ENCODE data around the gene KCNG3. TPM values are rescaled to one million over a fixed set of nuclear protein-coding genes. Genes with fewer than 3 reads are reported as not detected.
A peak's percentile ranks its signal among the peaks of the same experiment; 100 is the strongest.

KCNG3 gene
- total RNA-seq, result 1 to 10 TPM in 1 of 2 donors, under 1 TPM in 1; 0.48 to 2.8 TPM
- polyA plus RNA-seq, result under 1 TPM; 0.06 to 0.10 TPM
- long read RNA-seq, donor 1, partial matches to known transcripts, result 0 of 1 reads
- long read RNA-seq, donor 1, other reads (novel, unspliced or antisense), result 0 of 1 reads
- long read RNA-seq, donor 2, result 0 reads
- long read RNA-seq, donor 3, result 0 reads
- long read RNA-seq, donor 4, result 0 reads
- long read RNA-seq, donor 5, result 0 reads

GRCh38 chr2:42493468-42494354 lies at the start of gene KCNG3:
KCNG3 (minus strand) TSS chr2:42493982; CDS start chr2:42493501, 481 bp downstream.
- TF ChIP-seq CTCF (IDR thresholded peaks at IDR 0.05; ENCODE audit: control extremely low read depth, extremely low read depth), result no peak
- peak within 1 kb of the TSS; percentile 43 for H3K4me3 ChIP-seq
- peak within 1 kb of the TSS in 1 of 2 donors; percentile 57 for H3K27ac ChIP-seq (ENCODE audit: low read depth in 1 of 2, low read length in 1 of 2)
- H3K4me1 ChIP-seq (ENCODE audit: control insufficient read depth in 5 of 5, insufficient read depth in 5 of 5, low read length in 5 of 5), result peaks cover 0 to 12% (median 0%) of the 10 kb centered on the region in 5 donors
- 2% methylated on average over 45 to 123 of the region's 123 CpGs for WGBS, 2 donors
- no peaks in the 10 kb centered on the region for H3K36me3 ChIP-seq (ENCODE audit: control insufficient read depth in 4 of 4, insufficient read depth in 4 of 4, low read length in 4 of 4)
- peak; percentile 54 to 71 (median 70) for DNase-seq
- H3K27me3 ChIP-seq (ENCODE audit: control insufficient read depth in 3 of 3, insufficient read depth in 3 of 3, low read length in 2 of 3), result peaks cover 0 to 31% (median 19%) of the 10 kb centered on the region in 3 donors
- H3K9me3 ChIP-seq (ENCODE audit: control insufficient read depth in 4 of 4, insufficient read depth in 3 of 4, low read length in 3 of 4), result peaks cover 0 to 7% (median 0%) of the 10 kb centered on the region in 4 donors
- no peak within 1 kb of the TSS for H3K9ac ChIP-seq (ENCODE audit: insufficient read depth in 1 of 2, low read length in 2 of 2)
- peak; percentile 85 for ATAC-seq (ENCODE audit: insufficient read depth, low FRiP score)

GRCh38 chr2:42542871-42543270 lies 49.1 kb upstream of the KCNG3 start:
- TF ChIP-seq CTCF (IDR thresholded peaks at IDR 0.05; ENCODE audit: control extremely low read depth, extremely low read depth), result no peak
- ATAC-seq (ENCODE audit: insufficient read depth, low FRiP score) (no peak), DNase-seq (no peak)
- Histone ChIP-seq H3K4me1 (ENCODE audit: control insufficient read depth in 5 of 5, insufficient read depth in 5 of 5, low read length in 5 of 5) (no peaks in the 10 kb centered on the region), H3K27ac (ENCODE audit: low read depth in 1 of 2, low read length in 1 of 2) (no peak overlapping the region), H3K27me3 (ENCODE audit: control insufficient read depth in 3 of 3, insufficient read depth in 3 of 3, low read length in 2 of 3) (no peaks in the 10 kb centered on the region), H3K36me3 (ENCODE audit: control insufficient read depth in 4 of 4, insufficient read depth in 4 of 4, low read length in 4 of 4) (no peaks in the 10 kb centered on the region), H3K4me3 (no peak overlapping the region), H3K9me3 (ENCODE audit: control insufficient read depth in 4 of 4, insufficient read depth in 3 of 4, low read length in 3 of 4) (no peaks in the 10 kb centered on the region), H3K9ac (ENCODE audit: insufficient read depth in 1 of 2, low read length in 2 of 2) (no peak overlapping the region)
- 87 to 93% methylated on average over 4 of the region's 4 CpGs for WGBS, 2 donors

- Histone ChIP-seq H3K4me3 (no peak overlapping the region), H3K27ac (ENCODE audit: low read depth in 1 of 2, low read length in 1 of 2) (no peak overlapping the region), H3K9ac (ENCODE audit: insufficient read depth in 1 of 2, low read length in 2 of 2) (no peak overlapping the region), H3K4me1 (ENCODE audit: control insufficient read depth in 5 of 5, insufficient read depth in 5 of 5, low read length in 5 of 5) (no peaks in the 10 kb centered on the region), H3K9me3 (ENCODE audit: control insufficient read depth in 4 of 4, insufficient read depth in 3 of 4, low read length in 3 of 4) (no peaks in the 10 kb centered on the region), H3K36me3 (ENCODE audit: control insufficient read depth in 4 of 4, insufficient read depth in 4 of 4, low read length in 4 of 4) (no peaks in the 10 kb centered on the region), H3K27me3 (ENCODE audit: control insufficient read depth in 3 of 3, insufficient read depth in 3 of 3, low read length in 2 of 3) (no peaks in the 10 kb centered on the region)
- no peak for TF ChIP-seq CTCF (IDR thresholded peaks at IDR 0.05; ENCODE audit: control extremely low read depth, extremely low read depth)
- ATAC-seq (ENCODE audit: insufficient read depth, low FRiP score) (no peak), DNase-seq (no peak)
- WGBS, 2 donors, result 95% methylated on average over 3 of the region's 3 CpGs
Measured at GRCh38 chr2:42537493-42537892, 43.7 kb upstream of the KCNG3 start.
